ENCODE measurements around the gene TEKT5. TPM values are rescaled to one million over a fixed set of nuclear protein-coding genes. Genes with fewer than 3 reads are reported as not detected.

TEKT5 gene
- total and polyA plus RNA-seq, 2 experiments from 2014 or later: not detected

GRCh38 chr16:10611825-10612342 lies 82.8 kb downstream of the TEKT5 start:
- H3F3A ChIP-seq (ENCODE audit: insufficient read depth): peaks cover 23% of the 10 kb centered on the region
- no peak overlapping the region for H3K4me2 ChIP-seq (ENCODE audit: unreplicated experiment)
- H3K27me3 ChIP-seq (replicated peaks; ENCODE audit: insufficient read depth): no peaks in the 10 kb centered on the region
- no peak overlapping the region for H3K4me3 ChIP-seq
- no peak overlapping the region for H3K27ac ChIP-seq
- no peak for DNase-seq
- no peaks in the 10 kb centered on the region for H3K9me2 ChIP-seq (ENCODE audit: insufficient read depth)
- H3K36me3 ChIP-seq (ENCODE audit: low read depth): no peaks in the 10 kb centered on the region
- no peaks in the 10 kb centered on the region for H3K9me3 ChIP-seq (ENCODE audit: low read depth)
- in situ Hi-C loops (cut with MboI): no loop called here
- H3K4me1 ChIP-seq (ENCODE audit: insufficient read depth): peaks cover 21% of the 10 kb centered on the region
- 92 to 94% methylated on average over 6 of the region's 6 CpGs for WGBS, 2 experiments (ENCODE audit: low coverage in 1 of 2, low lambda C conversion rate in 2 of 2, missing lambda C conversion rate in 2 of 2)
- no peaks in the 10 kb centered on the region for H3K79me2 ChIP-seq (ENCODE audit: insufficient read depth)
- no peaks in the 10 kb centered on the region for H4K20me1 ChIP-seq (ENCODE audit: insufficient read depth)
- TF ChIP-seq EZH2 (IDR thresholded peaks at IDR 0.05; ENCODE audit: insufficient read depth, poor library complexity, severe bottlenecking) (no peak), EZH2phosphoT487 (IDR thresholded peaks at IDR 0.05; ENCODE audit: insufficient read depth, low read depth) (no peak)
- H3K9ac ChIP-seq: no peak overlapping the region
- H2AFZ ChIP-seq: no peak overlapping the region

DNA sequence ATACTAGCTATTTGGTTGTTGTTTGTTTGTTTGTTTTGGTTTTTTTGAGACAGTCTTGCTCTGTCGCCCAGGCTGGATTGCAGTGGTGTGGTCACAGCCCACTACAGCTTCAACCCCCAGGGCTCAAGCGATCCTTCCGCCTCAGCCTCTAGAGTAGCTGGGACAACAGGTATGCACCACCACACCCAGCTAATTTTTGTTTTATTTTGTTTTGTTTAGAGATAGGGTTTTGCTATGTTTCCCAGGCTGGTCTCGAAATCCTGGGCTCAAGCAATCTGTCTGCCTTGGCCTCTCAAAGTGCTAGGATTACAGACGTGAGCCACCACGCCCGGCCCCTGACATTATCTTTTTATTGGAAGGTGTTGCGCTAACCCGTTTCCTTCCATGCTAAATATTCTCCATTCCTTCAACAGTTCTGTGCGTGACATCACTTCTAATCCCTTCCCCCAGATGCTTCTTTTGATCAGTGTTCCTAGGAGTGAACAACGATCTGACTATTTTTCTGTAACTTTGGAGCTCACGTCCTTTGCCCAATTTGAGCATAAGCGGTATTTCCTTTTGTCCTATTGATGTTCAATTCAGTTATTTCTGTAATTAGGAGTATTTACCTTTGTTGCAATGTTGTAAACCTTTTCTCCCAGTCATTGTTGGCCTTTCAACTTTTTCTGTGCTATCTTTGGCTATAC lies 84.1 kb downstream of the TEKT5 start:
- no peaks in the 10 kb centered on the region for H3K9me3 ChIP-seq (ENCODE audit: low read depth)
- no peak for DNase-seq
- no peaks in the 10 kb centered on the region for H3K9me2 ChIP-seq (ENCODE audit: insufficient read depth)
- no peak overlapping the region for H3K9ac ChIP-seq
- H3K27me3 ChIP-seq (replicated peaks; ENCODE audit: insufficient read depth): no peaks in the 10 kb centered on the region
- in situ Hi-C loops (cut with MboI): no loop called here
- H3K79me2 ChIP-seq (ENCODE audit: insufficient read depth): no peaks in the 10 kb centered on the region
- H3F3A ChIP-seq (ENCODE audit: insufficient read depth): peaks cover 23% of the 10 kb centered on the region
- no peaks in the 10 kb centered on the region for H4K20me1 ChIP-seq (ENCODE audit: insufficient read depth)
- no peak overlapping the region for H3K4me2 ChIP-seq (ENCODE audit: unreplicated experiment)
- H2AFZ ChIP-seq: no peak overlapping the region
- no peak overlapping the region for H3K4me3 ChIP-seq
- WGBS, 2 experiments (ENCODE audit: low coverage in 1 of 2, low lambda C conversion rate in 2 of 2, missing lambda C conversion rate in 2 of 2): 98% methylated on average over 13 of the region's 13 CpGs
- no peak overlapping the region for H3K27ac ChIP-seq
- H3K36me3 ChIP-seq (ENCODE audit: low read depth): no peaks in the 10 kb centered on the region
- H3K4me1 ChIP-seq (ENCODE audit: insufficient read depth): peaks cover 20% of the 10 kb centered on the region
- TF ChIP-seq EZH2phosphoT487 (IDR thresholded peaks at IDR 0.05; ENCODE audit: insufficient read depth, low read depth) (no peak), EZH2 (IDR thresholded peaks at IDR 0.05; ENCODE audit: insufficient read depth, poor library complexity, severe bottlenecking) (no peak)

GRCh38 chr16:10609402-10609774 lies 85.3 kb downstream of the TEKT5 start:
- Histone ChIP-seq H3K27ac (peak overlapping the region; percentile 32), H3K9me2 (ENCODE audit: insufficient read depth) (no peaks in the 10 kb centered on the region), H3K27me3 (replicated peaks; ENCODE audit: insufficient read depth) (no peaks in the 10 kb centered on the region), H3K79me2 (ENCODE audit: insufficient read depth) (no peaks in the 10 kb centered on the region), H3K9me3 (ENCODE audit: low read depth) (no peaks in the 10 kb centered on the region), H4K20me1 (ENCODE audit: insufficient read depth) (no peaks in the 10 kb centered on the region), H3K4me1 (ENCODE audit: insufficient read depth) (peaks cover 20% of the 10 kb centered on the region), H3K9ac (no peak overlapping the region), H3K36me3 (ENCODE audit: low read depth) (no peaks in the 10 kb centered on the region), H3K4me3 (peak overlapping the region; percentile 36), H2AFZ (peak overlapping the region; percentile 69), H3F3A (ENCODE audit: insufficient read depth) (peaks cover 23% of the 10 kb centered on the region), H3K4me2 (ENCODE audit: unreplicated experiment) (peak overlapping the region; percentile 72)
- 10 to 14% methylated on average over 7 of the region's 7 CpGs for WGBS, 2 experiments (ENCODE audit: low coverage in 1 of 2, low lambda C conversion rate in 2 of 2, missing lambda C conversion rate in 2 of 2)
- in situ Hi-C loops (cut with MboI): no loop called here
- no peak for TF ChIP-seq EZH2 (IDR thresholded peaks at IDR 0.05; ENCODE audit: insufficient read depth, poor library complexity, severe bottlenecking)
- TF ChIP-seq EZH2phosphoT487 (IDR thresholded peaks at IDR 0.05; ENCODE audit: insufficient read depth, low read depth): no peak
- peak; percentile 87 for DNase-seq

DNA sequence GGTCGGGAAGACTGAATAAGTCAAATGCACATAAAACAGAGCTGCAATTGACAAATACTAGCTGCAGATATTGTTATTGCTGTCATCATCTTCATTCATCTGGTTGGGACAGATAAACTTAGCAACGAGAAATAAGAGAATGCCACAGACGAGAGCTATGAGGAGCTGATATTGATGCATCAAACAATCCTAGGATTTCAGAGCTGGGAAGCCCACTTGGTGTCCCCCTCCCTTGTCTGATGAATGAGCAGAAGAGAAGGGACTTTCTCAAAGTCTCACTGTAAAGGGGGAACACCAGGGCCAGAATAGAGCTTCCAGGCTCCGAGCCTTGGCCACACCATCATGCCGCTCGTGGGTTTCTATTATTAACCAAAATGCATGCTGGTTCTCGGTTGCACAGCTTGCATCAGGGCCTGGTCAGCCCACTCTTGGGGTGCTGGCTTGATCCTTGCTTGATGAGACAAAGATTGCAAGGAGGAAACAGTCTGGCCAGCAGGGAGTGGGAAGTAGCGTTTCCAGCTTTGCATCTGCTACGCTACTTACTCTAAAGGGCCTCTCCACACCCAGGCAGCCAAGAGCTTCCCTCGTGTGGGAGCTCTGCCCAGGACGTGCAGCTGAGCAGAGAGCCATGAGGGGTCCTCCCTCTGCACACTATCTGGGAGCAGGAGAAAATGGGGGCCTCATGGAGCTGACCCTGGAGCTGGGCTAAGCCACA lies 85.9 kb downstream of the TEKT5 start:
- H3K79me2 ChIP-seq (ENCODE audit: insufficient read depth): no peaks in the 10 kb centered on the region
- H3K9me3 ChIP-seq (ENCODE audit: low read depth): no peaks in the 10 kb centered on the region
- H4K20me1 ChIP-seq (ENCODE audit: insufficient read depth): no peaks in the 10 kb centered on the region
- peak overlapping the region; percentile 69 for H2AFZ ChIP-seq
- H3K27me3 ChIP-seq (replicated peaks; ENCODE audit: insufficient read depth): no peaks in the 10 kb centered on the region
- in situ Hi-C loops (cut with MboI): no loop called here
- no peaks in the 10 kb centered on the region for H3K36me3 ChIP-seq (ENCODE audit: low read depth)
- H3K9me2 ChIP-seq (ENCODE audit: insufficient read depth): no peaks in the 10 kb centered on the region
- peaks cover 23% of the 10 kb centered on the region for H3F3A ChIP-seq (ENCODE audit: insufficient read depth)
- H3K4me3 ChIP-seq: peak overlapping the region; percentile 36
- DNase-seq: peak; percentile 73
- TF ChIP-seq EZH2 (IDR thresholded peaks at IDR 0.05; ENCODE audit: insufficient read depth, poor library complexity, severe bottlenecking) (no peak), EZH2phosphoT487 (IDR thresholded peaks at IDR 0.05; ENCODE audit: insufficient read depth, low read depth) (no peak)
- peaks cover 20% of the 10 kb centered on the region for H3K4me1 ChIP-seq (ENCODE audit: insufficient read depth)
- 50 to 55% methylated on average over 11 of the region's 11 CpGs for WGBS, 2 experiments (ENCODE audit: low coverage in 1 of 2, low lambda C conversion rate in 2 of 2, missing lambda C conversion rate in 2 of 2)
- H3K27ac ChIP-seq: peak overlapping the region; percentile 32
- peak overlapping the region; percentile 72 for H3K4me2 ChIP-seq (ENCODE audit: unreplicated experiment)
- H3K9ac ChIP-seq: no peak overlapping the region
